GM12873 (cell line): Measurements from ENCODE around the gene LIN28A.

ENCODE experiments used
- TF ChIP-seq, protein P1 (sequence below): IDR thresholded peaks from 2 replicates; pipeline ENCODE4 v1.5.1; 2012; ENCODE audit warnings: low read depth, mild to moderate bottlenecking, moderate library complexity, low read length, control low read depth; ENCODE audit not compliant: insufficient read depth; ENCODE audit errors: missing control alignments

The LIN28A gene

DNA sequence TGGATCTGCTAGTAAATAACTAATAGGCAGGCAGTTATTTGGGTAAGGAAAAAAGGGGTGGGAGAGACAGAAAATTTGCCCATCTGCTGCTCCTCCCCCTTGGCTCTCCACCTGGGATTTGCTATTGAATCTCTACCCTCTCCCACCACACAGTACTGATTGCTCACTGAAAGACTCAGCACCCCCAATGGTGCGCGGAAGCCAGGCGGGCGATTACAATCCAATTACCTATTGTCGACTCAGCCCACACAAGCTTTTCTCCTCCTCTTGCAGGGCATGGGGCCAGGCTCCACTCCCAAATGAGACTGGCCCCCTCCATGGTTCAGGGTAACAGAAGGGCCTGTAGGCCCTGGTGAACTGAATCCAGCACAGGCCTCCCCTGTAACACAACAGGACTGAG is 58.9 kb downstream of the LIN28A start:
- TF ChIP-seq, protein P1, sequence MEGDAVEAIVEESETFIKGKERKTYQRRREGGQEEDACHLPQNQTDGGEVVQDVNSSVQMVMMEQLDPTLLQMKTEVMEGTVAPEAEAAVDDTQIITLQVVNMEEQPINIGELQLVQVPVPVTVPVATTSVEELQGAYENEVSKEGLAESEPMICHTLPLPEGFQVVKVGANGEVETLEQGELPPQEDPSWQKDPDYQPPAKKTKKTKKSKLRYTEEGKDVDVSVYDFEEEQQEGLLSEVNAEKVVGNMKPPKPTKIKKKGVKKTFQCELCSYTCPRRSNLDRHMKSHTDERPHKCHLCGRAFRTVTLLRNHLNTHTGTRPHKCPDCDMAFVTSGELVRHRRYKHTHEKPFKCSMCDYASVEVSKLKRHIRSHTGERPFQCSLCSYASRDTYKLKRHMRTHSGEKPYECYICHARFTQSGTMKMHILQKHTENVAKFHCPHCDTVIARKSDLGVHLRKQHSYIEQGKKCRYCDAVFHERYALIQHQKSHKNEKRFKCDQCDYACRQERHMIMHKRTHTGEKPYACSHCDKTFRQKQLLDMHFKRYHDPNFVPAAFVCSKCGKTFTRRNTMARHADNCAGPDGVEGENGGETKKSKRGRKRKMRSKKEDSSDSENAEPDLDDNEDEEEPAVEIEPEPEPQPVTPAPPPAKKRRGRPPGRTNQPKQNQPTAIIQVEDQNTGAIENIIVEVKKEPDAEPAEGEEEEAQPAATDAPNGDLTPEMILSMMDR = no peak

DNA sequence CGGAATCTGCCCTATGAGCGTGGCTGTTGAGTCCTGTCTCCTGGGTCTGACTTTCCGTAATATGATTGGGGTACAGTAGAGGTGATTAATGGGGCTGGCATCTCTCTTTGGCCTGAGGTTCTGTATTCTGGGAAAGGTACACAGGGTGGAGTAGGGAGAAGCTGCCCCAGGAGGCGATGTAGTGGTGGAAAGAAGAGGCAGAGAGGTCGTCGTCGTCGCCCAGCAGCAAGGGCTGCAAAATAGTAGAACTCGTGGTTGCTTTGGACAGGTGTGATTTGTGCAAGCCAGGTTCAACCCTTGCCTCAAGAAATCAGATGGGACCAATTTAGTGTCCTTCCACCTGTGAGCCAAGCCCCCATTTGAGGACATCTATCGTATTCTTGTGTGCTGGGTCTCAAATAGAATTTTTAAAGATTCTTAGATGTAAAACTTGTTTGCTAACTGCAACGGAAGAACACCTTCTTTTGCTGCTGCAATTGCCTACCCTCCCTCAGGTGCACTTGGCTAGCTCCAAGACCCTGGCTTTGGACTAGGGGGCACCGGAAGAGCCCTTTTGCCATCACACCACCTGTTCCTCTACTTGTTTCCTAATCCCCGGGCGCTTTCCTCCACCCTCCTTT is 60.4 kb downstream of the LIN28A start:
- TF ChIP-seq, protein P1 = no peak

DNA sequence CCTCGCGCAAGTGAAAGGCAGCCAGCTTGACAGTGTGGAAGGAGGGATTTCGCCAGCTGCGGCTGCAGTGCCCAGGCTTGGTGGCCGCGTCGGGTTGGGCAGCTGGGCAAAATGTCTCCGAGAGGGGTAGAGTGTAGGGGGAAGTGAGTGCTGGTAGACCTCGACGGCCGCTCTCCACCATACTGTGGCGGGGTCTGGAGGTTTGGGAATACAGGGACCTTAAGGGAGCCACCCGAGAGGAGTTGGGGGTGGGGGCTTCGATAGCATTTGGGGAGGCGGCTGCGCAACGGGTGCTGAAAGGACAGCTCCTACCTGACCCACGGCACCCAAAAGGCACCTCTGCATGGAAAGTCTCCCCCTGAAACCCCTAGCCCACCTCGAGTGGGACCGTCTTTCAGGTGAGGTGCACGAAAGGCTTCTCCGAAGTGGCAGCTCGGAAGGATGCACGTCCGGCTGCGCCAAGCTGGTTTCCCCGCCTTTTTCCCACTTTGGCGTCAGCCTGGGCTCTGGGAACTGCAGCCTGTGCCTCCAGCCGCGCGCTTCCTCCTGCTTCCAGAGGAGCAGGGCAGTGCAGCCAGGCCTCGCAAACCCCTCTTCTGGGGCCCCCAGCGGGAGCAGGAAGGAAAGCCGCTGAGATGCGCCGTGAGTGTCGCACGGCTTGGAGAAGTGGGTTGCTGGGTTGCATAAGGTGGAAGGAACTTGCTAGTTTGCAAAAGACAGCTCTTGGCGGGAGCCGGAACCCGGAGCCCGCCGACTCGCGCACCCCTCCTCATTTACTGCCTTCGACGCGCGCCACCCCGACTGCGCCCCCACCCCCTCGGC is 61.1 kb downstream of the LIN28A start:
- TF ChIP-seq, protein P1 = no peak

DNA sequence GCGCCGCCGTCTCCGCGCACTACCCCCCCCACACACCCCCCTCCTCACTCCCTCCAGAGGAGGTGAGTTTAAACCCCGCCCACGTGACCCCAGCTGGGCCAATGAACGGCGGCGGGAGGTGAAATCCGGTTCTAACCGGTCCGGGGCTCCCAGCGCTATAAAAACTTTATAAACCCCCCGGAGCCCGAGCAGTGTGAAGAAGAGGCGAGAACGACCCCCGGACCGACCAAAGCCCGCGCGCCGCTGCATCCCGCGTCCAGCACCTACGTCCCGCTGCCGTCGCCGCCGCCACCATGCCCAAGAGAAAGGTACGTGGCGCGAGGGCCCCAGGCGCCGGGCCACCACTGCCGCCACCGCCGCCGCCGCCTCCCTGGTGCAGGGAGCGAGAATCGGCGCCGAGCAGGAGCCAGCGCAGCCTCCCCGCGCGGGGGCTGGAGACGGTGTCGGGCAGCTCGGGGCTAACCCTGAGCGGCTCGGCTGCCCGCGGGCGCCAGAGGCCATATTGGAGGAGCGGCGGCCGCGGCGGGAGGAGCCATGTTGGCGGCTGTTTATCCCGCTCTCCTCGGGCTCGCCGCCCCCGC is 61.8 kb downstream of the LIN28A start, which contains the start of gene HMGN2:
TSS of gene HMGN2 (plus strand) at position 121 of the 581 bp plus-strand sequence. CDS start at position 294, 173 bp downstream.
- TF ChIP-seq, protein P1 = no peak

DNA sequence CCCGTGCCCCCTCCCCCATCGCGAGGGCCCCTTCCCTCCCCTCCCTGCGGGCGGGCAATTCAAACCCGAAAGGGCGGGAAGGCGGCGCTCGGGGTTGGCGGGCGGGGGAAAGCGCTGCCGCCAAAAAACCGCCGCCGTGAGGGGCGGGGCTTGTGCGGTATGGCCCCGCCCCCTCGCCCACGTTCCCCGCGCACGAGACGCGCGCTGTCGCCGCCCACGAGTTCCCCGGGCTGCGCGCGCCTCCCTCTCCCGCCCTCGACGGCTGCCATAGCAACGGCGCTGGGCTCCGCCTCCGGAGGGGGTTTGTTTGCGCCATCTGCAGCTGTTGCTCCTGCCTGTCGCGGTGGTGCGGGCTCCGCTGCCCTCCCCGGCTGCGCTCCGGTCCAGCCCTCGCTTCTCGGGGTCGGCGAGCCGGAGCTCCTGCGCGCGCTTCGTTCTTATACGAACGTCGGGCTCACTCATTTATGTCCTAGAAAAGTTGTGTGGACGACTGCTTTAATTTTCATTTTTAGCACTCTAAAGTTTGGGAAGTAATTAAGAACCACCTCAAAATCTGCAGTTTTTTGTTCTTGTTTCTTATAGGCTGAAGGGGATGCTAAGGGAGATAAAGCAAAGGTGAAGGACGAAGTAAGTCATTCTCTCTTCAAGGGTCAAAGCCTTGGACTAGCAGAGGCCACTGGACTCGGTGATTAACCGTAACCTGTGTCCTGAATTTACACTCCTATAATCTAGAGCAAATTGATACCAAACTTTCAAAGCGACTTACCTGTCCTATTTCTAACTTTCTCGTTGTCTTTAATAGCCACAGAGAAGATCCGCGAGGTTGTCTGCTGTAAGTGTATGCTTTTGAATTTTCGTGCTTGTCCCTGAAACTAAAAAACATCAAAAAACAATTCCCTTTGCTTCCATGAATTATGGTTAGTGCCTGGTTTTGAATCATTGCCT is 62.6 kb downstream of the LIN28A start:
- TF ChIP-seq, protein P1 = no peak

DNA sequence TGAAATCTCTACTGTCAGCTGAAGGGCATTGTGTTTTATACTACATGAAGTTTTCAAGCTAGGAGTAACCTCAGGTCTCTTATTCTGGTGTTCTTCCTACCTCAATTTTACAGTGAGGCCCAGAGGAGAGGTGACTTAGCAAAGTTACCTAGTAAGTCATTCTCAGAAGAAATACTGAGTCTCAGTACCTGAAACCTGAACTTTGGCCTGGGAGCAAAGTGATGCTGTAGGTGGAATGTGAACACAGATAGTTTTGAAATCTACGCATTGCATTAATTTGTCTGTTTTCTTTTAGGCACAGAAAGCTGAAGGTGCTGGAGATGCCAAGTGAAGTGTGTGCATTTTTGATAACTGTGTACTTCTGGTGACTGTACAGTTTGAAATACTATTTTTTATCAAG is 64.2 kb downstream of the LIN28A start:
- TF ChIP-seq, protein P1 = no peak
